ENCODE data around the gene ENOSF1.
A peak's percentile ranks its signal among the peaks of the same experiment; 100 is the strongest.
"Not testable (repeated sequence)": the region's sequence is repeated elsewhere in the genome, so short reads cannot be mapped to it uniquely, and the experiment has no call there.

ENOSF1 gene, protein sequence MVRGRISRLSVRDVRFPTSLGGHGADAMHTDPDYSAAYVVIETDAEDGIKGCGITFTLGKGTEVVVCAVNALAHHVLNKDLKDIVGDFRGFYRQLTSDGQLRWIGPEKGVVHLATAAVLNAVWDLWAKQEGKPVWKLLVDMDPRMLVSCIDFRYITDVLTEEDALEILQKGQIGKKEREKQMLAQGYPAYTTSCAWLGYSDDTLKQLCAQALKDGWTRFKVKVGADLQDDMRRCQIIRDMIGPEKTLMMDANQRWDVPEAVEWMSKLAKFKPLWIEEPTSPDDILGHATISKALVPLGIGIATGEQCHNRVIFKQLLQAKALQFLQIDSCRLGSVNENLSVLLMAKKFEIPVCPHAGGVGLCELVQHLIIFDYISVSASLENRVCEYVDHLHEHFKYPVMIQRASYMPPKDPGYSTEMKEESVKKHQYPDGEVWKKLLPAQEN

DNA sequence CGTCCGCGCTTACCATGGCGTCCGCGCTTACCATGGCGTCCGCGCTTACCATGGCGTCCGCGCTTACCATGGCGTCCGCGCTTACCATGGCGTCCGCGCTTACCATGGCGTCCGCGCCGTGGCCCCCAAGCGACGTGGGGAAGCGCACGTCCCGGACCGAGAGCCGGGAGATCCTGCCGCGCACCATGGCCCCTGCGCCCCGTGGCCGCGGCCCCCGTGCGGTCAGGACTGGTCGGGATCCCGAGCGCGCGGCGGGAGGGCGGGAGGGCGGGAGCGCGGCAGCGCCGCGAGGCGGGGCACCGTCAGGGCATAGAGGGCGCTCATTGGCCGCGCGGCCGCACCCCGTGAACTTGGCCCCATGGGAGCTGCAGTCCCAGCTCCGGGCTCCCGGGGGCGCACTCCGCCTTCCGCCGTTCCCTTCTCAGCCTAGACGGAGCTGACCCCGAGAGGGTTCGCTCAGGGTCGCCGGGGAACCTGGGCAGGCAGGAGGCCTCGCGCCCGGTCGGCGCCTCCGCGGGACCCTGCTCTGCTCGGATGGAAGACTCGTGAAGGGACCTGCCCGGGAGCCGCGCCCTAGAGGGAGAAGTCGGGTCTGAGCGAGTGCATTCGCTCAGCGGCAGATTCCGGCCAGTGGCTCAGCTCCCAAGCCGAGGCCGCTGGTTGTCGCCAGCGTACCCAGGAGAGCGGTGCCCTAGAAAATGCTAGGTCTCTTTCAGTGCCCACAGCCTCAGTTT is at the start of gene ENOSF1:
TSS of gene ENOSF1 (minus strand) at position 230 of the 734 bp plus-strand sequence. CDS start at position 187, 43 bp downstream.
- peak within 1 kb of the TSS; percentile 77 for H3K4me3 ChIP-seq (ENCODE audit: low read depth, low read length)

DNA sequence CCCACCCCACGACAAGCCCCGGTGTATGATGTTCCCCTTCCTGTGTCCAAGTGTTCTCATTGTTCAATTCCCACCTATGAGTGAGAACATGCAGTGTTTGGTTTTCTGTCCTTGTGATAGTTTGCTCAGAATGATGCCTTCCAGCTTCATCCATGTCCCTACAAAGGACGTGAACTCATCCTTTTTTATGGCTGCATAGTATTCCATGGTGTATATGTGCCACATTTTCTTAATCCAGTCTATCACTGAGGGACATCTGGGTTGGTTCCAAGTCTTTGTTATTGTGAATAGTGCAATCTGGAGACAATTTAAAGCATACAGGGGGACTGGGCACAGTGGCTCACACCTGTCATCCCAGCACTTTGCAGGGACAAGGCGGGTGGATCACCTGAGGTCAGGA is 47.4 kb upstream of the ENOSF1 start:
- H3K4me3 ChIP-seq (ENCODE audit: low read depth, low read length) = not testable (repeated sequence)

GRCh38 chr18:755506-755905 is 43.1 kb upstream of the ENOSF1 start:
- no peak overlapping the region for H3K4me3 ChIP-seq (ENCODE audit: low read depth, low read length)

DNA sequence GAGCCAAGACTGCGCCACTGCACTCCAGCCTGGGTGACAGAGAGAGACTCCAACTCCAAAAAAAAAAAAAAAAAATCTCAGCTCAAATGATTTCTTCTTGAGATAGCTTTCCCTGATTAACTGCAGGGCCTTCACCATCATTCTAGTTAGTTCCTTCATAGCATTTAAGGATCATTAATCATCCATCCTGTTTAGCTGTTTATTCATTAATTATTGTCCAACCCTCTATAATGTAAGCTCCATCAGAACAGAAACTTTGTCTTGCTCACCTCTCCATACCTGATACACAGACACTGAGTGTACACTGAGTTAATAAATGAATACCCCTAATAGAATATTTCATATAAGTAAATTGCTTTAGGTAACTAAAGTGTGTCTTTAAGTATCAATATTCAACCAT is 42.2 kb upstream of the ENOSF1 start:
- H3K4me3 ChIP-seq (ENCODE audit: low read depth, low read length) = no peak overlapping the region

DNA sequence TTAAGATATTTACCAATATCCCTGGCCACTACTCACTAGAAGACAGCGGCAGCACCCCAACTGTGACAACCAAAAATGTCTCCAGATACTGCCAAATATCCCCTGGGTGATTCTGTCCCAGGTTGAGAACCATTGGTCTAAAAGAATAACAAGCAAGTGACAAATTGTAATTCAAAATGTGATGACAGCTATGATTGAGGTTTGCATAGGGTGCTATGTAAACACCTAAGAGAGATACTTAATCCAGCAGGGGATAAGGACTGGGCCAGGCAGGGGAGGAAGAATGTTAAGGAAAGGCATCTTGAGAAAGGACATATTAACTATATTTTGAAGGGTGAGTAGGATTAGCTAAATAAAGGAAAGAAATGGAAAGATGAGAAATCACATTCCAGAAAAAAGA is 38.0 kb upstream of the ENOSF1 start:
- H3K4me3 ChIP-seq (ENCODE audit: low read depth, low read length) = no peak overlapping the region

GRCh38 chr18:744832-745597 is 32.6 kb upstream of the ENOSF1 start:
- no peak overlapping the region for H3K4me3 ChIP-seq (ENCODE audit: low read depth, low read length)

DNA sequence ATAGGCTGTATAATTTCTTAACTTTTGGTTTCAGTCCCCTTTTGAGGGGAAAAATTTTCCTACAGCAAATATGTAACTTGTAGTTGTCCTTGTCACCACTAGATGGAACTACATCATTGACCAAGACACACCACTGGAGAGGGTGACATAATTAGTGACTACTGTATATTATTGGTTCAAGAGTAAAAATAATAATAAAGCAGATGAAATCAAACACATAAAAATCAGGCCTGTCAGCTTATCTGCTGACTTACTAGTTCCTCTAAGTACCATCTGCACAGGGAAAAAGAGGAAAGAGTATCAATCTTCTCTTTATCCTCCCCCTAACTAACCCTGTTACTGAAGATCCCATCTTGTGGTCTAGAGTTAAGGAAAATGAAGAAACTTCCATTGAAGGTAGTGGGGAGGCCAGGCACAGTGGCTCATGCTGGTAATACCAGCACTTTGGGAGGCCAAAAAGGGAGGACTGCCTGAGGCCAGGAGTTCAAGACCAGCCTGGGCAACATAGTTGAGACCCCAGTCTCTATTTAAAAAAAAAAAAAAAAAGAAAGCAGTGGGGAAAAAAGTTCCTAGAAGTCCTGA is 29.6 kb upstream of the ENOSF1 start:
- no peak overlapping the region for H3K4me3 ChIP-seq (ENCODE audit: low read depth, low read length)

- no peak overlapping the region for H3K4me3 ChIP-seq (ENCODE audit: low read depth, low read length)
These were observed 19.9 kb upstream of the ENOSF1 start for GRCh38 chr18:732371-732770.

DNA sequence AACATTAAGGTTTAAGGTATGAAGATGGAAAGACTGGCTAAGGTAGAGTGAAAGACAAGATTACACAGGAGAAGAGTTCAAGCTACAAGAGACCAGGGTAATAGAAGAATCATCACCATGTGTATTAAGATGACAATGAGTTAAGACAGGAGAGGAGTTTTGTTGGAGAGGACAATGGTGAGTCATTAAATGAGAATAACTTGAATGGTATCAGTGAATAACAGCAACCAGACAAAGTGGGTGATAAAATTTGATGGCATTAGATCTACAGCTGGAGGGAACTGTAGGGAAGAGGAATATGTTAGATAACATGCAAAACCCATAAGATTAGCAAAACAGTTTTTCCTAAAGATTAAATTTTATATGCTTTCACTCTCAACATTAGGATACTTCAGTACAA is 18.8 kb upstream of the ENOSF1 start:
- H3K4me3 ChIP-seq (ENCODE audit: low read depth, low read length) = no peak overlapping the region

- no peak overlapping the region for H3K4me3 ChIP-seq (ENCODE audit: low read depth, low read length)
These were observed 18.3 kb upstream of the ENOSF1 start for GRCh38 chr18:730692-731091.

DNA sequence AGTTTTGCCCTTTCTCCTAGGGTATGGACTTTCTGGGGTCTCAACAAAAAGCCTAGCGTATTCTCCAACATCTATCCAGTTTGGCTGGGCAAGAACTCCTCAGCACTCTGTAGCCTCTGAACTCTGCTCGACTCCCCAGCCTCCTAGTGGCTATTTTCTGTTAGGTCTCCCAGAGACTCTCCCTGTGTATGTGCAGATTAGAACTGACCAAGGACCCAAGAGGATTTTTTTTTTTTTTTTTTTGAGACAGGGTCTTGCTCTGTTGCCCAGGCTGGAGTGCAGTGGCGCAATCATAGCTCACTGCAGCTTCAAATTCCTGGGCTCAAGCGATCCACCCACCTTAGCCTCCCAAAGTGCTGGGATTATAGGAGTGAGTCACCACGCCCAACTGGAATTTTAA is 17.7 kb upstream of the ENOSF1 start:
- H3K4me3 ChIP-seq (ENCODE audit: low read depth, low read length) = not testable (repeated sequence)

DNA sequence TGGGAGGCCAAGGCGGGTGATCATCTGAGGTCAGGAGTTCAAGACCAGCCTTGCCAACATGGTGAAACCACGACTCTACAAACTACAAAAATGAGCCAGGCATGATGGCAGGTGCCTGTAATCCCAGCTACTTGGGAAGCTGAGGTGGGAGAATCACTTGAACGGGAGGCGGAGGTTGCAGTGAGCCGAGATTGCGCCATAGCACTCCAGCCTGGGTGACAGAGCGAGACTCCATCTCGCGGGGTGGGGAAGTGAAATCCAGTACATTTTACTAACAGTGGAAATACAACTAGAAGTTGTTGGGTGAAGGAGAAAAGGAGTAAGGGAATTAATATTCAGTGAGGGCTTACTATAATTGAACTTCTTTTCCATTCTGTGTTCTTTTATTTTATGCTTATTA is 13.2 kb upstream of the ENOSF1 start:
- H3K4me3 ChIP-seq (ENCODE audit: low read depth, low read length) = no peak overlapping the region

DNA sequence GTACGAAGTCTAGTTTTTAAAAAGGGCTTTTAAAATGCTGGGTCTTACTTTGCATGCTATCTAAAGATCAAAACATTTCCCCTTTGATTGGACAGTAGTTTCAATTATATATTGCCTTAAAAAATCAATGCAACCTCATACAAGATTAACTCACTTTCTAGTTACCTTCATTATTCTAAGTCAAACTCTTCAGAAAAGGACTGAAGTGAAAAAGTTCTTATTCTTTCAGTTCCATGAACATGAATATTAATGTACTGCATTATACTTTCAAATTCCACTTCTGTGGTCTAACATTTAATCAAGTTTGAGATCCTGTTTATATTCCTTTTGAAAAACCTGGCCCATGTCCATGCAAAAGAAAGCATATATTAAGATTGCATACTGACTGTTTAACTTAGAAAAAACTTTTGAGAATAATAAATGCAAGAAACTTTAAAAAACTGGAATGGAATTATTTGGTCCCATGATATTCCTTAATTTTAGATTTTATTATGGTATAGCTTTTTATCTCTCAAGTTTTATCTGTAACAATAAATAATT is 11.2 kb upstream of the ENOSF1 start:
- H3K4me3 ChIP-seq (ENCODE audit: low read depth, low read length) = no peak overlapping the region

- no peak overlapping the region for H3K4me3 ChIP-seq (ENCODE audit: low read depth, low read length)
These were observed 4.6 kb upstream of the ENOSF1 start for GRCh38 chr18:717003-717402.

DNA sequence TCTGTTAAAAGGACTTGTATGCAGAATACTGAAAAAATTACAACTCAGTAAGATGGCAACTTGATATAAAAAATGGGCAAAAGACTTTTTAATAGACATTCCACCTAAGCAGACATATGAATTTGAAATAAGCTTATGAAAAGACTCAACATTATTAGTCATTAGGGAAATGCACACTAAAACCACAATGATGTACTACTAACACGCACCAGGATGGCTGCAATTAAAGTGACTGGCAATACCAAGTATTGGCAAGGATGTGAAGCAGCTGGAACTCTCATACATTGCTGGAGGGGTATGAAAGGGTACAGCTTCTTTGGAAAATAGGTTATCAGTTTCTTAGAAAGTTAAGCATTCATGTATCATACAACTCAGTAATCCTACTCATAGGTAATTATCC is 3.2 kb upstream of the ENOSF1 start:
- H3K4me3 ChIP-seq (ENCODE audit: low read depth, low read length) = no peak overlapping the region

DNA sequence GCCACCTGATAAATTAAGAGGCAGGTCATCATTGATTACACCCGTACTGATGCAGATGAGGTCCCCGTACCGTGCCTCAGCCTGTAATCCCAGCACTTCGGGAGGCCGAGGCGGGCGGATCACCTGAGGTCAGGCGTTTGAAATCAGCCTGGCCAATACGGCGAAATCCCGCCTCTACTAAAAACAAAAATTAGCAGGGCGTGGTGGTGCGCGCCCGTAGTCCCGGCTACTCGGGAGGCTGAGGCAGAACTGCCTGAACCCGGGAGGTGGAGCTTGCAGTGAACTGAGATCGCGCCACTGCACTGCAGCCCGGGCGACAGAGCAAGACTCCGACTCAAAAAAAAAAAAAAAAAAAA is 683 bp upstream of the ENOSF1 start:
- peak overlapping the region; percentile 4 for H3K4me3 ChIP-seq (ENCODE audit: low read depth, low read length)

DNA sequence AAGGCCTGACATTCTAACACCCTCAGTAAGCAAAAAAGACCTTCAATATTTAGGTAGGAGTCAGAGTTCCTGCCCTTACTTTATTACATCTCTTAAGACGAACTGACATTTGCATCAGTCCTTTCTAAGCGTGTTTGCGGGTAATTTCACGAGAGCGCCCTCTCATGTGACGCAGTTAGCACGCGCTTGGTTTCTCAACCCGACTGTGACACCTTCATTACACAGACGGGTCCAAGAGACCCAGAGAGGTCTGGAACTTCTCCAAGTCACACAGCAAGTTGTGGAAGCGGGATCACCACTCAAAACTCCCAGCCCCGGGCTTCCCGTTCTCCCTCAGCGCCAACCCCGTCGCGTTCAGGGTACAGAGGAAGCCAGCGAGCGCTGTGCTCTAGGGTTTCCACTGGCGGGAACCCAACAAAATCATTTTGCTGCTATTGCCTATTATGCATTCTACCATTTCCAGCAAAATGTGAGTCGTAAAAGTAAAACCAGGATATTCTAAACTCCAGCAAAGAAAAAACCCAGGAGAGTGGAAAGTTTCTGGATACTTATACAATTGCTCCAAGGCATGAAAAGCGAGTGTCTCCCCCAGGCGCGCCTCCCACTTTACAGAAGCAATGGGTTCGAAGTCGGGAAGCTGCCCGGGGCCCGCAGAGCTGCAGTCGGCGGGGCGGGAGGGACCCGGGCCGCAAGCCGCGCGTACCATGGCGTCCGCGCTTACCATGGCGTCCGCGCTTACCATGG is 601 bp downstream of the ENOSF1 start:
- H3K4me3 ChIP-seq (ENCODE audit: low read depth, low read length) = peak overlapping the region; percentile 77

DNA sequence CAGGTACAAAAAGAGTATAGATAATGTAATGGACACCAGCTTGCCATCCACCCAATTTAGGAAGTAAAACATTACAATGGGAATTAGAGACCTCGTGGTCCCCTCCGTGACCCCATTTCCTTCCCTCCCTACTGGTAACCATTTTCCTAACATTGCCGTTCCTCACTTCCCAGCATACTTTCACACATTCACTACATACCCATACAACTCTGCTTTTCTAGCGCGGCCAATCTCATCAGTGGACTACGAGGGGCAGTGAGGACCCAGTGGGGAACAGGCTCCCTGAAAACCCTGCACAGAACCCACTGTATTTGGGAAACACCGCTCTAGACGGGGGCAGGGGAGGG is 1.1 kb downstream of the ENOSF1 start:
- H3K4me3 ChIP-seq (ENCODE audit: low read depth, low read length) = peak overlapping the region; percentile 77

- H3K4me3 ChIP-seq (ENCODE audit: low read depth, low read length) = no peak overlapping the region
These were observed 1.8 kb downstream of the ENOSF1 start for GRCh38 chr18:710418-711300.
